ENCODE measurements around the gene EIF2S2. TPM values are rescaled to one million over a fixed set of nuclear protein-coding genes. Genes with fewer than 3 reads are reported as not detected.

Gene EIF2S2
- total RNA-seq, 1 donor: 148 TPM

GRCh38 chr20:34089175-34089479 lies 22.9 kb downstream of the EIF2S2 start:
- DNase-seq (ENCODE audit: low read depth): no peak
- no peak for TF ChIP-seq CTCF (IDR thresholded peaks at IDR 0.05; ENCODE audit: insufficient read depth, low read length)
- no peak overlapping the region for H3K4me3 ChIP-seq (ENCODE audit: low read depth, low read length)

- no peak for TF ChIP-seq CTCF (IDR thresholded peaks at IDR 0.05; ENCODE audit: insufficient read depth, low read length)
- no peak for DNase-seq (ENCODE audit: low read depth)
Observed at GRCh38 chr20:34088305-34089174, 23.5 kb downstream of the EIF2S2 start.

GRCh38 chr20:34085544-34086040 lies 26.5 kb downstream of the EIF2S2 start:
- no peak overlapping the region for H3K4me3 ChIP-seq (ENCODE audit: low read depth, low read length)
- DNase-seq (ENCODE audit: low read depth): no peak
- TF ChIP-seq CTCF (IDR thresholded peaks at IDR 0.05; ENCODE audit: insufficient read depth, low read length): no peak

More at GRCh38 chr20:34088305-34089174, 23.5 kb downstream of the EIF2S2 start:
- H3K4me3 ChIP-seq (ENCODE audit: low read depth, low read length): no peak overlapping the region

GRCh38 chr20:34084227-34084923 lies 27.7 kb downstream of the EIF2S2 start:
- no peak for TF ChIP-seq CTCF (IDR thresholded peaks at IDR 0.05; ENCODE audit: insufficient read depth, low read length)
- no peak for DNase-seq (ENCODE audit: low read depth)

GRCh38 chr20:34083781-34084180 lies 28.3 kb downstream of the EIF2S2 start:
- no peak for DNase-seq (ENCODE audit: low read depth)
- no peak overlapping the region for H3K4me3 ChIP-seq (ENCODE audit: low read depth, low read length)
- no peak for TF ChIP-seq CTCF (IDR thresholded peaks at IDR 0.05; ENCODE audit: insufficient read depth, low read length)

More at GRCh38 chr20:34084227-34084923, 27.7 kb downstream of the EIF2S2 start:
- H3K4me3 ChIP-seq (ENCODE audit: low read depth, low read length): no peak overlapping the region

GRCh38 chr20:34083137-34083536 lies 28.9 kb downstream of the EIF2S2 start:
- TF ChIP-seq CTCF (IDR thresholded peaks at IDR 0.05; ENCODE audit: insufficient read depth, low read length): peak; percentile 29
- DNase-seq (ENCODE audit: low read depth): peak; percentile 99
- no peak overlapping the region for H3K4me3 ChIP-seq (ENCODE audit: low read depth, low read length)
